Naive B cell (primary cell): ENCODE results near the gene ASB6. TPM values are rescaled to one million over a fixed set of nuclear protein-coding genes. Genes with fewer than 3 reads are reported as not detected.

Experiments
- ATAC-seq, 2 donors: fragments of 150-1000 bp; cut with Tn5 transposase; 2 replicates each; pipeline ENCODE4 v1.10.0; 2021; ENCODE audit warnings: low read depth in 2 of 2, mild to moderate bottlenecking in 2 of 2, moderate library complexity in 2 of 2
- DNase-seq: peaks from one replicate; pipeline ENCODE4 v3.0.0; 2022
- H3K27ac Mint-ChIP-seq, 6 donors: one replicate each; pipeline ENCODE4 v1.8.0; 2020 to 2022; ENCODE audit warnings: mild to moderate bottlenecking in 6 of 6, mixed read lengths in 6 of 6, moderate library complexity in 5 of 6, inconsistent platforms in 2 of 6
- H3K27me3 Mint-ChIP-seq, 3 donors: one replicate each; pipeline ENCODE4 v1.8.0; 2021 to 2022; ENCODE audit warnings: mixed read lengths in 3 of 3, mild to moderate bottlenecking in 1 of 3
- H3K36me3 Mint-ChIP-seq, 2 donors: one replicate each; pipeline ENCODE4 v1.8.0; 2020 to 2022; ENCODE audit warnings: mixed read lengths in 2 of 2, inconsistent platforms in 1 of 2, mild to moderate bottlenecking in 1 of 2
- H3K4me1 Mint-ChIP-seq, 3 donors: one replicate each; pipeline ENCODE4 v1.8.0; 2020 to 2022; ENCODE audit warnings: mixed read lengths in 3 of 3, inconsistent platforms in 1 of 3, mild to moderate bottlenecking in 1 of 3, moderate library complexity in 1 of 3
- H3K4me3 Mint-ChIP-seq, 8 donors: one replicate each; pipeline ENCODE4 v1.8.0; 2020 to 2022; ENCODE audit warnings: mild to moderate bottlenecking in 8 of 8, mixed read lengths in 8 of 8, moderate library complexity in 8 of 8, inconsistent platforms in 2 of 8
- H3K9me3 Mint-ChIP-seq, 7 donors: one replicate each; pipeline ENCODE4 v1.8.0; 2020 to 2022; ENCODE audit warnings: mixed read lengths in 7 of 7, mild to moderate bottlenecking in 5 of 7, inconsistent platforms in 2 of 7, moderate library complexity in 1 of 7
- polyA plus RNA-seq, 6 donors: library from polyadenylated mRNA; unstranded; fragments of 300-500 nt; fragmentation: Illumina TruSeq; gene quantifications; one replicate each; pipeline ENCODE4 v1.2.3, GENCODE V29; 2021; ENCODE audit warnings: low read depth in 6 of 6

The ASB6 gene
- polyA plus RNA-seq, 6 donors from 2014 or later: 13.3 to 23.4 (median 16.5) TPM

- H3K27ac Mint-ChIP-seq: peak overlapping the region in 2 of 6 donors; percentile 37 to 67
- ATAC-seq: no peak
- no peak overlapping the region for H3K4me3 Mint-ChIP-seq
- H3K27me3 Mint-ChIP-seq: peaks cover 9 to 48% (median 31%) of the 10 kb centered on the region in 3 donors
- H3K4me1 Mint-ChIP-seq: peaks cover 6 to 11% (median 7%) of the 10 kb centered on the region in 3 donors
- peaks cover 0 to 7% (median 2%) of the 10 kb centered on the region in 7 donors for H3K9me3 Mint-ChIP-seq
- no peak for DNase-seq
- no peaks in the 10 kb centered on the region for H3K36me3 Mint-ChIP-seq
These were observed 55.7 kb downstream of the ASB6 start for GRCh38 chr9:129586245-129586644.

DNA sequence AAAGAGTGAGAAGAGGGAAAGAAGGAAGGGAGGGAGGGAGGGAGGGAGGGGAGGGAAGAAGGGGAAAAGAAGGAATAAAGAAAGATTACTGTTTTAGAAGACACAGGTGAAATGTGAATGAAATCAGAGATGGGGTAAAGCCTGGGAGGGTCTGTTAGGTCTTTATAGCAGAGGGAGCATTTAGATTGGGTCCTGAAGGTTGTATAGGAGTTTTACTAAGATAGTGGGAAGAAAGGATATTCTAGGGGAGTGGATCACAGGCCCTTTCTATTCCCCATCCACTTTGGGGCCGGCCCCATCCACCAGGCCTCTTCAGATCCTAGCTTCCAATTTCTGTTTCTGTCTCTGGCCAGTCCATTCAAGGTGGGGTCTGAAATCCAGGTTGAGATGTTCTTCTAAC lies 56.6 kb downstream of the ASB6 start:
- Mint-ChIP-seq H3K27me3 (peaks cover 9 to 40% (median 24%) of the 10 kb centered on the region in 3 donors), H3K4me1 (peaks cover 11 to 15% (median 13%) of the 10 kb centered on the region in 3 donors), H3K4me3 (no peak overlapping the region), H3K9me3 (peaks cover 0 to 7% (median 2%) of the 10 kb centered on the region in 7 donors), H3K36me3 (no peaks in the 10 kb centered on the region), H3K27ac (no peak overlapping the region)
- ATAC-seq: no peak
- no peak for DNase-seq

Other genes starting within 250 kb of the ASB6 start
- gene C9orf50, start 21.1 kb downstream of the ASB6 start, polyA plus RNA-seq: not detected
- gene NTMT1, start 16.0 kb downstream of the ASB6 start, polyA plus RNA-seq: 10 to 100 TPM; 30.3 to 57.7 (median 35.4) TPM
- not detected for gene PRRX2, start 23.5 kb upstream of the ASB6 start, polyA plus RNA-seq
- gene PTGES, start 110.9 kb upstream of the ASB6 start, polyA plus RNA-seq: not detected
- gene TOR1B, start 161.0 kb upstream of the ASB6 start, polyA plus RNA-seq: 10 to 100 TPM in 4 of 6 donors, 1 to 10 TPM in 2; 8.2 to 26.0 (median 12.3) TPM
- 10 to 100 TPM; 47.1 to 70.0 (median 62.7) TPM for gene TOR1A, start 182.0 kb upstream of the ASB6 start, polyA plus RNA-seq
- 100 to 1,000 TPM; 100 to 148 (median 120) TPM for gene C9orf78, start 193.1 kb upstream of the ASB6 start, polyA plus RNA-seq
- gene USP20, start 193.3 kb upstream of the ASB6 start, polyA plus RNA-seq: 10 to 100 TPM; 12.7 to 23.9 (median 14.9) TPM